ENCODE results near the gene MSH6.
"Not testable (repeated sequence)": the region's sequence is repeated elsewhere in the genome, so short reads cannot be mapped to it uniquely, and the experiment has no call there.

Gene MSH6

DNA sequence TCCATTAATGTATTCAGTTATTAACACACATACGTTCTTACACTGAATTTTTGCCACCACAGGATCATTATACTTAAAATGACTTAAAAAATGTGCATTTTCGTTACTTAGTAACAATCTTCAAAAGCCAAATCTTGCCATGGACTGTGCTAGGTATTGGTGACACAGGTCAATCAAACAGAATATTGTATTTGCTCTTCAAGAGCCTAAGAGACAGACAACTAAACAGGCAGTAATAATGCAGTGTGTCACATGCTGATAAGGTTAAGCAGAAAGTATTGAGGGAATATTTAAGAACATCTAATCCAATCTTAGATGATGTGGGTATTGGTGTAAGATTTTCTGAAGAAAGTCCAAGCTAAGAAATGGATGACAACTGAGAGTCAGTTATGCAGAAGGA is 66.4 kb downstream of the MSH6 start:
- no peak for DNase-seq

- DNase-seq: no peak
Measured at GRCh38 chr2:47850198-47850597, 67.3 kb downstream of the MSH6 start.

DNA sequence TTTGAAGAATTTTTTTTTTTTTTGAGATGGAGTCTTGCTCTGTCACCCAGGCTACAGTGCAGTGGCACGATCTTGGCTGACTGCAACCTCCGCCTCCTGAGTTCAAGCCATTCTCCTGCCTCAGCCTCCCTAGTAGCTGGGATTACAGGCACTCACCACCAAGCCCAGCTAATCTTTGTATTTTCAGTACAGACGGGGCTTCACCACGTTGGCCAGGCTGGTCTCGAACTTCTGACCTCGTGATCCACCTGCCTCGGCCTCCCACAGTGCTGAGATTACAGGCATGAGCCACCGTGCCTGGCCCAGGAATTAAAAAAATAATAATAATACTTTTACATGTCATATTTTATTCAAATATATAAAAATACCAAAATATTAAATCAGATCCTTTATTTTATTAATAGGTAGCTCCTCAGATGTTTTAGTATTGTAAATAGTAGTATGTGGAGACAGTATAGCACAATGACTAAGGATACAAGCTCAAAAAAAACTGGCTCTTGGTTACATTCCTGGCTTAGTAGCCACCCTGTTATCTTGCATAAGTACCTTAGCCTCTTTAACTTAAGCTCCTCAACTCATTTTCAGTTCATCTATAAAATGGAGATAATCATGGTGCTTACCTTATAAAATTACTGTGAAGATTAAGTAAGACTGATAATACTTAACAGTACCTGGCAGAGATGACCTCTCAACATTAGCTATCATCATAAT is 70.3 kb downstream of the MSH6 start:
- not testable (repeated sequence) for DNase-seq

Measured in activated CD4-positive, CD25-positive, alpha-beta regulatory T cell treated with anti-CD3 and anti-CD28 coated beads, Interleukin-2, amount 50 U/mL, for 72 hours (primary cell).